ENCODE data around the gene MCCD1.

- TF ChIP-seq CTCF (IDR thresholded peaks at IDR 0.05) (no peak), SREBF2 (IDR thresholded peaks at IDR 0.05) (no peak), POLR2A (IDR thresholded peaks at IDR 0.05; ENCODE audit: low read length) (no peak), ELK1 (IDR thresholded peaks at IDR 0.05; ENCODE audit: low read depth, low read length) (no peak), EP300 (IDR thresholded peaks at IDR 0.05) (no peak), RNF2 (IDR thresholded peaks at IDR 0.05; ENCODE audit: borderline replicate concordance, low read depth) (no peak), MAX (IDR thresholded peaks at IDR 0.05) (no peak), NR3C1 (IDR thresholded peaks at IDR 0.05) (no peak), REST (IDR thresholded peaks at IDR 0.05) (no peak), RAD21 (conservative IDR thresholded peaks at IDR 0.05 in 1 of 2, IDR thresholded peaks at IDR 0.05 in 1 of 2) (no peak), NPAS2 (CRISPR knock-in tag; IDR thresholded peaks at IDR 0.05; ENCODE audit: borderline replicate concordance) (no peak), USF2 (IDR thresholded peaks at IDR 0.05) (no peak)
Measured at GRCh38 chr6:31480574-31480973, 48.2 kb upstream of the MCCD1 start.

Data from A549 (cell line).